Panc1 (cell line): ENCODE data around the gene SELENOS. TPM values are rescaled to one million over a fixed set of nuclear protein-coding genes. Genes with fewer than 3 reads are reported as not detected.

ENCODE experiments used
- ATAC-seq: fragments of 200-7000 bp; cut with Tn5 transposase; 2 replicates; pipeline ENCODE4 v1.9.1; 2020; ENCODE audit warnings: mild to moderate bottlenecking, moderate library complexity
- BruUV-seq: library from RNA; stranded (reverse); fragments of 400-500 nt; replicated peaks from 2 replicates; lab custom pipeline; 2021; lab: Mats Ljungman, UMichigan
- CTCF ChIA-PET: fragments of 300-600 bp; sonication (Branson Sonifier 250); formaldehyde crosslinking; loops from one replicate; lab custom pipeline; 2022; ENCODE audit warnings: antibody characterized with exemption; lab: Charles Lee
- POLR2A ChIA-PET: fragments of 300-600 bp; sonication (Branson Sonifier 250); formaldehyde crosslinking; loops from one replicate; lab custom pipeline; 2022; ENCODE audit warnings: antibody characterized with exemption; lab: Charles Lee
- DNase-seq: peaks from one replicate; pipeline ENCODE4 v3.0.0-alpha.2; 2010; ENCODE audit warnings: low read depth, low spot score
- H3K27ac ChIP-seq: 2 replicates; pipeline ENCODE4 v1.5.1; 2011; ENCODE audit warnings: mild to moderate bottlenecking, low read length, inconsistent platforms
- H3K27me3 ChIP-seq: fragments of 200-500 bp; sonication (Bioruptor generic); 2 replicates; pipeline ENCODE4 v1.6.0; 2014; ENCODE audit warnings: low read length, inconsistent platforms; ENCODE audit not compliant: control insufficient read depth, insufficient read depth
- H3K36me3 ChIP-seq: fragments of 200-500 bp; sonication (Bioruptor generic); 2 replicates; pipeline ENCODE4 v1.5.1; 2014; ENCODE audit warnings: inconsistent platforms, mild to moderate bottlenecking, low read length, moderate library complexity; ENCODE audit not compliant: control insufficient read depth, insufficient read depth
- H3K4me1 ChIP-seq: 2 replicates; pipeline ENCODE4 v1.5.1; 2011; ENCODE audit warnings: inconsistent platforms, mild to moderate bottlenecking, low read length, moderate library complexity; ENCODE audit not compliant: control insufficient read depth, insufficient read depth
- H3K4me3 ChIP-seq, 2 experiments: 2 replicates each; pipeline ENCODE4 v1.5.1; 2011 to 2012; ENCODE audit warnings: low read depth in 2 of 2, low read length in 2 of 2, mild to moderate bottlenecking in 2 of 2, inconsistent platforms in 1 of 2, moderate library complexity in 1 of 2
- H3K9me3 ChIP-seq: fragments of 200-500 bp; sonication (Bioruptor generic); 2 replicates; pipeline ENCODE4 v1.5.1; 2014; ENCODE audit warnings: low read depth, mild to moderate bottlenecking, inconsistent platforms, low read length, moderate library complexity; ENCODE audit not compliant: control insufficient read depth, insufficient read depth
- POLR2AphosphoS5 ChIP-seq: IDR thresholded peaks from 2 replicates; pipeline ENCODE4 v1.6.1; 2012; ENCODE audit warnings: mild to moderate bottlenecking, low read depth, low read length, moderate library complexity
- SIN3A ChIP-seq: IDR thresholded peaks from 2 replicates; pipeline ENCODE4 v1.6.1; 2012; ENCODE audit warnings: low read depth, mild to moderate bottlenecking, low read length, moderate library complexity, borderline replicate concordance; ENCODE audit not compliant: insufficient read depth
- TCF7L2 ChIP-seq: IDR thresholded peaks from 2 replicates; pipeline ENCODE4 v1.6.1; 2011; ENCODE audit warnings: mild to moderate bottlenecking, low read depth, low read length, inconsistent platforms
- in situ Hi-C: cut with HindIII; loops from 2 replicates; pipeline ENCODE4 v1.10.0; 2016; ENCODE audit warnings: low sequenced_read_pairs, low pct_unique_long_range_greater_than_20kb
- intact Hi-C: fragments of 100-400 bp; cut with micrococcal nuclease; formaldehyde crosslinking; loops from one replicate; pipeline ENCODE4 v1.10.0; 2022; ENCODE audit not compliant: unreplicated experiment
- total RNA-seq: library from RNA; stranded (reverse); gene quantifications from one replicate; pipeline ENCODE4 v1.2.1, GENCODE V29; 2021; ENCODE audit not compliant: unreplicated experiment
- TF ChIP-seq, protein P1 (sequence below): fragments of 450-650 bp; IDR thresholded peaks from 2 replicates; pipeline ENCODE4 v1.5.1; 2017; ENCODE audit warnings: mild to moderate bottlenecking
- TF ChIP-seq, protein P2 (sequence below), 2 experiments: IDR thresholded peaks; 2 replicates each; pipeline ENCODE4 v1.6.1; 2011 to 2012; ENCODE audit warnings: low read depth in 2 of 2, control low read depth in 1 of 2, low read length in 1 of 2, mild to moderate bottlenecking in 1 of 2, moderate library complexity in 1 of 2; ENCODE audit not compliant: insufficient read depth in 1 of 2

Gene SELENOS
- total RNA-seq, 1 experiment from 2014 or later, result 74.9 TPM

DNA sequence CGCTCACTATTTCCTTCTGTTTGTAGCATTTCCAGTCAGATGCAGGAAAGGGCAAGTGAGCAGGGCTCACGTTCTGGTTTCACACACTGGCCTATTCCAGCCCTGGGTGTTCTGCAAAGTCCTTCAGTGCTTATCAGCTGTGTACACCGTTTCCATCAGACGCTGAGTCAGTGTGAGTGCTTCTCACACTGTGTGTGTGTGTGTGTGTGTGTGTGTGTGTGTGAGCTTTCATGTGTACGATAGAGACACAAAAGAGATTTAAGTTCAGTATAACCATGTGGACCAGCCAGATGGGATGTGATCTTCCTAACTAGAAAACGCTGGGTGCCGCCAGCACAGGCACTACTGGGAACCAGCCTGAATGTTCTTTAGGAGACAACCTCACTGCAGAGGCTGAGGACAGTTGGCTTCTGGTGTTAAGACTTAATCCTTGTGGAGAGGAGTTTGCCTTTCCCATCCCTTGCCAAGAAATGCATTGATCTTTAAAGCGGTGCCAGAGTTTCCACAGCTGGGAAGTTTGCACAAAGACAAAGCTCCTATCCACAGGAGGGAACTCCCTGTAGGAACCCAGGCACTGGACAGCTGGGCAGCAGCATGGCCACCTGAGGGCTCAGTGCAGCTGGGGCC lies 21.6 kb downstream of the SELENOS start:
- TF ChIP-seq, protein P1, sequence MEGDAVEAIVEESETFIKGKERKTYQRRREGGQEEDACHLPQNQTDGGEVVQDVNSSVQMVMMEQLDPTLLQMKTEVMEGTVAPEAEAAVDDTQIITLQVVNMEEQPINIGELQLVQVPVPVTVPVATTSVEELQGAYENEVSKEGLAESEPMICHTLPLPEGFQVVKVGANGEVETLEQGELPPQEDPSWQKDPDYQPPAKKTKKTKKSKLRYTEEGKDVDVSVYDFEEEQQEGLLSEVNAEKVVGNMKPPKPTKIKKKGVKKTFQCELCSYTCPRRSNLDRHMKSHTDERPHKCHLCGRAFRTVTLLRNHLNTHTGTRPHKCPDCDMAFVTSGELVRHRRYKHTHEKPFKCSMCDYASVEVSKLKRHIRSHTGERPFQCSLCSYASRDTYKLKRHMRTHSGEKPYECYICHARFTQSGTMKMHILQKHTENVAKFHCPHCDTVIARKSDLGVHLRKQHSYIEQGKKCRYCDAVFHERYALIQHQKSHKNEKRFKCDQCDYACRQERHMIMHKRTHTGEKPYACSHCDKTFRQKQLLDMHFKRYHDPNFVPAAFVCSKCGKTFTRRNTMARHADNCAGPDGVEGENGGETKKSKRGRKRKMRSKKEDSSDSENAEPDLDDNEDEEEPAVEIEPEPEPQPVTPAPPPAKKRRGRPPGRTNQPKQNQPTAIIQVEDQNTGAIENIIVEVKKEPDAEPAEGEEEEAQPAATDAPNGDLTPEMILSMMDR, result no peak
- TF ChIP-seq, protein P2, sequence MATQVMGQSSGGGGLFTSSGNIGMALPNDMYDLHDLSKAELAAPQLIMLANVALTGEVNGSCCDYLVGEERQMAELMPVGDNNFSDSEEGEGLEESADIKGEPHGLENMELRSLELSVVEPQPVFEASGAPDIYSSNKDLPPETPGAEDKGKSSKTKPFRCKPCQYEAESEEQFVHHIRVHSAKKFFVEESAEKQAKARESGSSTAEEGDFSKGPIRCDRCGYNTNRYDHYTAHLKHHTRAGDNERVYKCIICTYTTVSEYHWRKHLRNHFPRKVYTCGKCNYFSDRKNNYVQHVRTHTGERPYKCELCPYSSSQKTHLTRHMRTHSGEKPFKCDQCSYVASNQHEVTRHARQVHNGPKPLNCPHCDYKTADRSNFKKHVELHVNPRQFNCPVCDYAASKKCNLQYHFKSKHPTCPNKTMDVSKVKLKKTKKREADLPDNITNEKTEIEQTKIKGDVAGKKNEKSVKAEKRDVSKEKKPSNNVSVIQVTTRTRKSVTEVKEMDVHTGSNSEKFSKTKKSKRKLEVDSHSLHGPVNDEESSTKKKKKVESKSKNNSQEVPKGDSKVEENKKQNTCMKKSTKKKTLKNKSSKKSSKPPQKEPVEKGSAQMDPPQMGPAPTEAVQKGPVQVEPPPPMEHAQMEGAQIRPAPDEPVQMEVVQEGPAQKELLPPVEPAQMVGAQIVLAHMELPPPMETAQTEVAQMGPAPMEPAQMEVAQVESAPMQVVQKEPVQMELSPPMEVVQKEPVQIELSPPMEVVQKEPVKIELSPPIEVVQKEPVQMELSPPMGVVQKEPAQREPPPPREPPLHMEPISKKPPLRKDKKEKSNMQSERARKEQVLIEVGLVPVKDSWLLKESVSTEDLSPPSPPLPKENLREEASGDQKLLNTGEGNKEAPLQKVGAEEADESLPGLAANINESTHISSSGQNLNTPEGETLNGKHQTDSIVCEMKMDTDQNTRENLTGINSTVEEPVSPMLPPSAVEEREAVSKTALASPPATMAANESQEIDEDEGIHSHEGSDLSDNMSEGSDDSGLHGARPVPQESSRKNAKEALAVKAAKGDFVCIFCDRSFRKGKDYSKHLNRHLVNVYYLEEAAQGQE (IDR thresholded peaks at IDR 0.05; ENCODE audit: insufficient read depth in 1 of 2, low read depth in 2 of 2, low read length in 1 of 2), result no peak
- no peak for TF ChIP-seq POLR2AphosphoS5
- Histone ChIP-seq H3K27me3 (no peaks in the 10 kb centered on the region), H3K9me3 (no peaks in the 10 kb centered on the region), H3K36me3 (no peaks in the 10 kb centered on the region; the same call in 1 of the 2 replicates), H3K4me3 (no peak overlapping the region), H3K4me1 (peaks cover 22% of the 10 kb centered on the region), H3K27ac (peak overlapping the region; percentile 37; the same call in 1 of the 2 replicates)
- ChIA-PET POLR2A (no interaction called here), CTCF (no interaction called here)
- ATAC-seq, result no peak
- BruUV-seq, result no TSS peak
- intact Hi-C loops, result loop anchor here (10.0 kb wide), 1 partner anchor 341 kb away; the partner anchor contains the start of gene LRRK1
- in situ Hi-C loops, result no loop called here
- no peak for DNase-seq

DNA sequence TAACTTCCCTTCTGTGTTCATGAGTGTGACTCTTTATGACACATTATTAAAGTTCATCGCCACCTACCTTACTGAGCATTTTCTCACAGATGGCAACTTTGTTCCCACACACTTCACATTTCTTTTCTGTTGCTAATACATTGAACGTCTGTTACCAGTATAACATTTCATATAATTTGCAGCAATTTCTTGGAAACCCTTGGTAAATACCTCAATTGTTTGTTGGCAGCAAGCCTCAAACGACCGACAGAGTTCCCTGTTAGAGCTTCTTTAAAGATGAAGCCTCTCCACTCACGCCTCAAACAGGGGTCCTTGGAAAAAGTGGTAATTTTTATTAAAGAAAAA lies 22.3 kb downstream of the SELENOS start:
- no TSS peak for BruUV-seq

More for the DNA sequence above, 22.3 kb downstream of the SELENOS start:
- DNase-seq (no peak), ATAC-seq (no peak)
- intact Hi-C loops (loop anchor here (10.0 kb wide), 1 partner anchor 340 kb away; the partner anchor contains the start of gene LRRK1), in situ Hi-C loops (no loop called here)
- TF ChIP-seq POLR2AphosphoS5 (no peak), TCF7L2 (no peak), SIN3A (no peak)
- TF ChIP-seq, protein P2 (IDR thresholded peaks at IDR 0.05; ENCODE audit: insufficient read depth in 1 of 2, low read depth in 2 of 2, low read length in 1 of 2), result no peak
- TF ChIP-seq, protein P1, result no peak
- Histone ChIP-seq H3K27ac (no peak overlapping the region), H3K27me3 (no peaks in the 10 kb centered on the region), H3K36me3 (no peaks in the 10 kb centered on the region; the same call in 1 of the 2 replicates), H3K9me3 (no peaks in the 10 kb centered on the region), H3K4me3 (no peak overlapping the region), H3K4me1 (peaks cover 28% of the 10 kb centered on the region)
- POLR2A ChIA-PET, result no interaction called here
- CTCF ChIA-PET, result interaction anchor here (0.7 kb wide), 1 partner anchor 154 kb away, joined by 3 read pairs; no protein-coding TSS in a partner anchor
